AG09309 (cell line): ENCODE measurements around the gene PPP2R2D.

Source experiments
- DNase-seq: peaks from one replicate; pipeline ENCODE4 v3.0.0-alpha.2; 2010; ENCODE audit warnings: low read depth
- H3K4me3 ChIP-seq: 2 replicates; pipeline ENCODE4 v1.5.1; 2011; ENCODE audit warnings: mild to moderate bottlenecking, low read depth, low read length, moderate library complexity; ENCODE audit not compliant: control insufficient read depth
- TF ChIP-seq, protein P1 (sequence below): IDR thresholded peaks from 2 replicates; pipeline ENCODE4 v1.5.1; 2011; ENCODE audit warnings: mild to moderate bottlenecking, low read depth, low read length, inconsistent platforms; ENCODE audit not compliant: insufficient read depth, control insufficient read depth; ENCODE audit errors: missing control alignments

Gene PPP2R2D

DNA sequence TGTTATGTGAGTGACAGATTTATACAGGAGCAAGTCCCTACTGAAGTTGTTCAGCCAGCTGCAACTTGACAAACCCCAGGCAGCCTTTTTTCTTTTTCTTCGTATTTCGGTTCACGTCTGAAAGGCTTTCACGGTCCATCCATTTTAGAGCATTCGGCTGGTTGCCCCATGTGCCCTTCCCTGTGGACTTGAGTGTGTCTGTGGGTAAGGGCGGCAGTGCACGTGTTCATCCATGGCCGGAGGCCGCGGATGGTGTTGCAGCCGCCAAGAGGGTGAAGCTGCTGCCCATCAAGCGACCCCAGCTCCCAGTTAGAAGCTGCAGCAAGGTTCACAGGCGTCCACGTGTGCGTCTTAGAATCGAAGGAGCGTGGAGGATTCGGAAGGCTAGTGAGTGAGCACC, 35.9 kb downstream of the PPP2R2D start:
- TF ChIP-seq, protein P1, sequence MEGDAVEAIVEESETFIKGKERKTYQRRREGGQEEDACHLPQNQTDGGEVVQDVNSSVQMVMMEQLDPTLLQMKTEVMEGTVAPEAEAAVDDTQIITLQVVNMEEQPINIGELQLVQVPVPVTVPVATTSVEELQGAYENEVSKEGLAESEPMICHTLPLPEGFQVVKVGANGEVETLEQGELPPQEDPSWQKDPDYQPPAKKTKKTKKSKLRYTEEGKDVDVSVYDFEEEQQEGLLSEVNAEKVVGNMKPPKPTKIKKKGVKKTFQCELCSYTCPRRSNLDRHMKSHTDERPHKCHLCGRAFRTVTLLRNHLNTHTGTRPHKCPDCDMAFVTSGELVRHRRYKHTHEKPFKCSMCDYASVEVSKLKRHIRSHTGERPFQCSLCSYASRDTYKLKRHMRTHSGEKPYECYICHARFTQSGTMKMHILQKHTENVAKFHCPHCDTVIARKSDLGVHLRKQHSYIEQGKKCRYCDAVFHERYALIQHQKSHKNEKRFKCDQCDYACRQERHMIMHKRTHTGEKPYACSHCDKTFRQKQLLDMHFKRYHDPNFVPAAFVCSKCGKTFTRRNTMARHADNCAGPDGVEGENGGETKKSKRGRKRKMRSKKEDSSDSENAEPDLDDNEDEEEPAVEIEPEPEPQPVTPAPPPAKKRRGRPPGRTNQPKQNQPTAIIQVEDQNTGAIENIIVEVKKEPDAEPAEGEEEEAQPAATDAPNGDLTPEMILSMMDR, result no peak
- no peak overlapping the region for H3K4me3 ChIP-seq
- no peak for DNase-seq

DNA sequence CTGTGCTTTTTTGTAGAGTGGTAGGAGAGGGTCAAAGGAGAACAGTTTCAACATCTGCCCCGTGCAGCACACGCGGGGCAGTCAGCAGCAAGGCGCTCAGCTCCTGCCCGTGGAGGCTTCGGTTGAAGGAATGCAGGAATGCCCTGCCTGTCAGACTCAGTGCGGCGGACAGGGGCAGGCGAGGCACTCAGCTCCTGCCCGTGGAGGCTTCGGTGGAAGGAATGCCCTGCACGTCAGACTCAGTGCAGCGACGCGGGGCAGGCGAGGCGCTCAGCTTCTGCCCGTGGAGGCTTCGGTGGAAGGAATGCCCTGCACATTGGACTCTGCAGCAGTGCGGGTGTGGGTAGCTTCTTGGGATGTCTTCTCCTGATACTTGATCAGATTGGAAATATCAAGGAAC, 37.0 kb downstream of the PPP2R2D start:
- no peak overlapping the region for H3K4me3 ChIP-seq
- no peak for DNase-seq
- TF ChIP-seq, protein P1, result no peak

DNA sequence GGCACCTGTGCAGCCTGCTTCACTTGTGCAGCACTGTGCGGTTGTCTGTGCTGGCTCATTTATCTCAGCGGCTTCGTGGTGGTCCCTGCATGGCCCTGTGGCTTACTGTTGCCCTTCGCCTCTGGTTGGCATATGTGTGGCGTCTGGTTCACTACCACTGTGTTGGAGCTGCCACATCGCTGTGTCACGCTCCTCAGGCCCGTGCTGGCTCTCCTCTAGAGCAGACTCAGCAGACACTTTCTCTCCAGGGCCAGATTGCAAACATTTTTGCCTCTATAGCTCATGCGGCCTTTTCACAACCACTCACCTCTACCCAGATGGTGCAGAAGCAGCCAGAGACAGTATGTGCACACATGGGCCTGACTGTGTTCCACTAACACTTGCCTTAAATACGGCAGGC, 37.9 kb downstream of the PPP2R2D start:
- no peak for DNase-seq
- TF ChIP-seq, protein P1, result no peak
- no peak overlapping the region for H3K4me3 ChIP-seq

DNA sequence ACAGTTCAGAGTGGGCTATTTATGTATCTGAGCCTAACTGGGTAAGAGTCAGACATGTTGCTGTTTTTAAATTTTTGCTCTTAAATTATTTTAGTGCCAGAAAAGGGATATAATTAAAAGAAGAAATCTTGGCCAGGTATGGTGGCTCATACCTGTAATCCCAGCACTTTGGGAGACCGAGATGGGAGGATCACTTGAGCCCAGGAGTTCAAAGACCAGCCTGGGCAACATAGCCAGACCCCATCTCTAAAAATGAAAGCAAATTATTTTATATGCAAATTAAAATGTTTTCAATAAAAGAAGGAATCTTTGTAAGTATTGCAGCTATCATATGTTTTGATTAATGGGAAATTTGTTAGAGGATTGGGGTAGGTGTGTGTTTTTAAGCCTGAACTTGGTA, 41.6 kb downstream of the PPP2R2D start:
- no peak overlapping the region for H3K4me3 ChIP-seq
- TF ChIP-seq, protein P1, result no peak
- no peak for DNase-seq

DNA sequence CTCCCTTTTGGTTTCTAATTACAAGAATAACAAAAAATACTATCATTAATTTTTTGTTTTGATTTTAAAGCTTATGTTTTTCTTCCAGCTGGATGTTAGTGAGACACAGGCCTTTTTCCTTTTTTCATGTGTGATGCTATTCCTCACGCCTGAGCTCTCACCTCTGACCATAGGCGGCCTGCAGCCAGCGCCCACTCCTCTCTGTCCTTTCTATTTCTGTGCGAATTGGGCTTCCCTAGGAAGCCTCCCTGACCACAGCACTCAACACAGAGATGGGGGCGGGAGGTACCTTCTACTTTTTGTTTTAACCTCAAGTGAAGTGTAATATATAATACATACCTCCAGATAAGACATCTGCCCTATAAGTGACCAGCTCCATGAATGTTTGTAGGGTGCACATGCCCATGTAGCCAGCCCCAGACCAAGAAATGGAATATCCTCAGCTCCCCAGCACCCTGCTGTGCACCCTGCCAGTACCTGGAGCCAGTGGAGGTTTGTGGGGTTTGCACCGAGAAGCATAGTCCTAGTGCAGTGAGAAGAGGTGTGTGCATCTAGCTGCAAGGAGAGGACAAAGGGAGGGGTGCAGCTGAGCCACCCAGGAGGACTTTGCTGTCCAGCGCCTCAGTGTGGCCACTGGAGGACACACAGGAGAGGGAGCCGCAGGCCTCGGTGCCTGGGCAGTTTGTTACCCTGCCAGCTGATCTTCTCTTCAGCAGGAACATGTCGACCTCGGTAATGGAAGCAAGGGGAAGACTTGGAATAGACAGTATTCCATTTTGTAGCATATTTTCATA, 42.4 kb downstream of the PPP2R2D start:
- DNase-seq, result no peak
- TF ChIP-seq, protein P1, result peak; percentile 12
- H3K4me3 ChIP-seq, result no peak overlapping the region

DNA sequence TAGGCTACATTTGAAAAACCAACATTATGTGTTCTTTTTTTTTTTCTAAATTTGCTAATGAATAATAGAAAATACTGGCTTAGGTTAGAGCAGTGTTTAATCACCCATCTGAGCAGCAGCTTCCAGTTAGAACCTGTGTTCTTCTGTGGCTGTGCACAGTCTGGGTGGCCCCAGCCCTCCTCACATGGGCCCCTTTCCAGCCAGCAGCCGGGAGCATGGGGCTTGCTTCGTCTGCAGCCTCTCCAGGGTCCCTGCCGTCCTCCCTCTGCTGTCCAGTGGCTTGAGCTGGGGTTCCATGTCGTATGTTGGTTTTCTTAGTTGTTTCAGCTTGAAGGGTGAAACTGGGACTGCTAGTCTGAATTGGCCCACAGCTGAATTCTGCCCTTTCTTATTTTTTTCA, 43.6 kb downstream of the PPP2R2D start:
- no peak for DNase-seq
- TF ChIP-seq, protein P1, result no peak
- H3K4me3 ChIP-seq, result no peak overlapping the region
